ENCODE results near the gene GUCA2A.

The GUCA2A gene

DNA sequence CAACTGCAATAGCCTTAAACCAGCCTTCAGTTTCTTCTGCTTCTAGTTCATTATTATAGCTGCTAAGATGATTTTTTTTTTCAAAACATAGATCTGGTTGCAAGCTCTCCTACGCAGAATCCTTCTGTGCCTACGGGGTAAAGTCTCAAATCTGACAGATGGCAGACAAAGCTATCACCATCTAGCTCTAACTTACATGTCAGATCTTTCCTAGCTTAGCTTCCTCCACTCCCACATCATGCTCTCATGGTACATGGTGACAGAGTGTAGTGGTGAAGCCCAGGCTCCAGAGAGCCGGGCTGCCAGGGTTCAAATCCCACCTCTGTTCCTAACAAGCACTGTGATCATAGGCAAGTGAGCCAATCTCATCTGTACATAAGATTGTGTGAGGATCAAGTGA is 35.6 kb downstream of the GUCA2A start:
- DNase-seq, result no peak

DNA sequence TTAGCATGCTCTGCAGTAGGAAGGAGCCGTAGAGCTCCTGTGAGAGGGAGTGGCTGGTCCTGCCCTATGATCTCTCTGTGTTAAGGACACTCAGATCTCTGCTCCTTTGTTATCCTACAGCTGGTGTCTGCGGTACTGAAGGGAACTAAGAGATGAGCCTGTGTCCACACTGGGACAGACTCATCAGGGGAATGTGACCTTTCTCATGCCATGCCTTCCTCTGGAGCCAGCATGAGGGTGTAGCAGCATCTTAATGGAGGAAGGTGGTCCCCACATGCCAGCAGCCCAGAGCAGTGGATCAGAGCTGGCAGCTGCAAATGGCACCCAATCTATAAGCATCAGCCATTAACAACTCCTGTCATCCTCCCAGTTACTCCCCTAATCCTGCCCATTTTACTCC is 36.0 kb downstream of the GUCA2A start:
- DNase-seq, result no peak

DNA sequence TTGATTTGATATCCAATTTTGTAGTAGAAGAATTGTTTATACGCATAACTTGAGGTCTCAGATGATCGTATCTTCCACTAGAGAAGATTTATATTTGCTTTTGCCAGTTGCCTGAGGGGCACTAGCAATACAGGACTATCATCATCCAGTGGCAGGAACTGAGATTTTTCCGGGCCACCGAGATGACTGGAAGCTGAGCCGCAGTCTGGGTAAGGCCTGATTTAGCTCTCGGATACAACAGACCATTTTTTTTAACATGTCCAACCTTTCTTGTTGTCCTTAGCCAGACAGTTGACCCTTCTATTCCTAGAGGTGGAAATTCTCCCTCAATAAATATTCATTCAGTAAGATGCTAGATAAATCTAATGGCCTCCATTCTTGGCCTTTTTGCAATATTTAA is 36.8 kb downstream of the GUCA2A start:
- DNase-seq, result no peak

- no peak for DNase-seq
These were observed 39.0 kb downstream of the GUCA2A start for GRCh38 chr1:42125552-42125951.

DNA sequence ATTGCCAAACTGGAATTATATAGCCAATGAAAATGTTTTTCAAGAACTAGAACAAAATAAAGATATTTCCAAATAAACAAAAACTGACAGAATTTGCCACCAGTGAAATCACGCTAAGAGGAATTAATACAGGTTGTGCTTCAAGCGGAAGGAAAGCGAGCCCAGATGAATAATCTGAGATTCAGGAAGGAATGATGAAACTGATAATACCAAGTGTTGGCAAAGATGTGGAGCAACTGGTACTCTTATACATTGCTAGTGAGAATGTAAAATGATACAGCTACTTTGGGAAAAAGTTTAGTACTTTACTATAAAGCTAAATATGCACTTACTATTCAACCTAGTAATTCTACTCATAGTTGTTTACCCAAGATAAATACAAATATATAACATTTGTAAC is 42.1 kb downstream of the GUCA2A start:
- no peak for DNase-seq

- DNase-seq, result no peak
These were observed 46.4 kb downstream of the GUCA2A start for GRCh38 chr1:42118125-42118524.

- DNase-seq, result no peak
These were observed 47.3 kb downstream of the GUCA2A start for GRCh38 chr1:42117214-42117613.

DNA sequence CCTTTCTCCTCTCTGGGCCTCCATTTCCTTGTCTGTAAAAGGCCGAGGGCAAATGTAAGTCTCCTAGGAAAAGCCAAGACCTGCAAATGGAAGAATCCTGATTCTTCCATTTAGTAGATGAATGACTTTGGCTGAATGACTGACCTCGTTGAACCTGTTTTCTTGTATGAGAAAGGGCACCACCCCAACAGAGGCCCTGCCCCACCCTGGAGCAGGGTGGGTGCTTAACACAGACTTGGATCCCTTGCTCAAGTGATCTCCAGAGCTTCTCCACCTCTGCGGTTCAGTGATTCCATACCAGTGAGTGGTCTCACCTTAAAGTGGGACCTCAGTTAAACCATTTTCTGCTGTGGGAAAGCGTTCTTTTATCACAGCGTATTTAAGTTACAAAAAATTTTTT is 50.3 kb downstream of the GUCA2A start:
- DNase-seq, result no peak
